GM12878 (cell line): ENCODE measurements around the gene HSD3B1. TPM values are rescaled to one million over a fixed set of nuclear protein-coding genes. Genes with fewer than 3 reads are reported as not detected.

Experiments
- ATAC-seq: fragments of 200-7000 bp; cut with Tn5 transposase; 3 replicates; pipeline ENCODE4 v1.9.1; 2020; ENCODE audit warnings: mild to moderate bottlenecking, moderate library complexity
- BruUV-seq: library from RNA; stranded (reverse); fragments of 400-500 nt; replicated peaks from 2 replicates; lab custom pipeline; 2021; lab: Mats Ljungman, UMichigan
- CTCF ChIA-PET: fragments of 300-600 bp; sonication (Branson Sonifier 250); formaldehyde crosslinking; extraction: SDS; loops from one replicate; lab custom pipeline; 2021; ENCODE audit warnings: inconsistent platforms; lab: Yijun Ruan, JAX
- POLR2A ChIA-PET: fragments of 350-600 bp; formaldehyde crosslinking; extraction: SDS; loops from one replicate; lab custom pipeline; 2021; ENCODE audit warnings: inconsistent platforms; lab: Charles Lee
- RAD21 ChIA-PET: fragments of 300-600 bp; sonication (Branson Sonifier 250); formaldehyde crosslinking; loops from one replicate; lab custom pipeline; 2023; ENCODE audit warnings: antibody characterized with exemption; ENCODE audit not compliant: unreplicated experiment; lab: Charles Lee
- SMC1A ChIA-PET: fragments of 300-600 bp; sonication (Branson Sonifier 250); formaldehyde crosslinking; loops from one replicate; lab custom pipeline; 2023; ENCODE audit not compliant: unreplicated experiment, uncharacterized antibody; lab: Charles Lee
- DNase-seq: peaks from one replicate; pipeline ENCODE4 v3.0.0-alpha.2; 2011; ENCODE audit warnings: low read depth, low spot score
- FAIRE-seq: peaks from 3 replicates; lab custom pipeline; 2011; peaks lifted over from hg19 to GRCh38; lab: Jason Lieb, UNC
- H2AFZ ChIP-seq: 2 replicates; pipeline ENCODE4 v1.6.0; 2011; ENCODE audit warnings: low read depth, low read length, control low read depth; ENCODE audit not compliant: control insufficient read depth
- H3K27ac ChIP-seq: 2 replicates; pipeline ENCODE4 v1.5.1; 2011; ENCODE audit warnings: control low read depth; ENCODE audit not compliant: control insufficient read depth, insufficient read depth
- H3K27me3 ChIP-seq, 2 experiments: replicated peaks in 1 of 2; 2 replicates each; pipeline versions ENCODE4 v1.6.0 to v1.6.1; 2011; ENCODE audit warnings: low read length in 1 of 2; ENCODE audit not compliant: control insufficient read depth in 2 of 2, insufficient read depth in 2 of 2
- H3K36me3 ChIP-seq, 2 experiments: 2 replicates each; pipeline ENCODE4 v1.5.1; 2011; ENCODE audit warnings: low read length in 1 of 2; ENCODE audit not compliant: control insufficient read depth in 2 of 2, insufficient read depth in 2 of 2
- H3K4me1 ChIP-seq: 2 replicates; pipeline ENCODE4 v1.6.1; 2011; ENCODE audit warnings: mild to moderate bottlenecking, low read length, moderate library complexity, mixed read lengths; ENCODE audit not compliant: control insufficient read depth, insufficient read depth
- H3K4me2 ChIP-seq: 2 replicates; pipeline ENCODE4 v1.6.0; 2011; ENCODE audit warnings: control low read depth; ENCODE audit not compliant: control insufficient read depth, insufficient read depth
- H3K4me3 ChIP-seq: fragments of 200-600 bp; sonication (generic); 2 replicates; pipeline ENCODE4 v1.5.1; 2016
- H3K79me2 ChIP-seq: 2 replicates; pipeline ENCODE4 v1.6.0; 2011; ENCODE audit warnings: low read length; ENCODE audit not compliant: control insufficient read depth, insufficient read depth
- H3K9ac ChIP-seq: 2 replicates; pipeline ENCODE4 v1.8.0; 2011; ENCODE audit warnings: low read length, control low read depth, mixed read lengths; ENCODE audit not compliant: control insufficient read depth, insufficient read depth
- H3K9me3 ChIP-seq: replicated peaks from 3 replicates; pipeline ENCODE4 v1.5.1; 2011; ENCODE audit warnings: mild to moderate bottlenecking, low read length; ENCODE audit not compliant: control insufficient read depth, insufficient read depth
- H4K20me1 ChIP-seq: 2 replicates; pipeline ENCODE4 v1.6.0; 2011; ENCODE audit not compliant: control insufficient read depth, insufficient read depth
- CEBPB ChIP-seq, 2 experiments: fragments of 150-350 bp in 1 of 2; IDR thresholded peaks; 2 replicates each; pipeline ENCODE4 v1.6.1; 2012 to 2014; ENCODE audit warnings: low read depth in 2 of 2, low read length in 2 of 2, borderline replicate concordance in 1 of 2, inconsistent platforms in 1 of 2
- HDAC2 ChIP-seq: fragments of 200-600 bp; sonication (generic); IDR thresholded peaks from 2 replicates; pipeline ENCODE4 v1.6.1; 2017
- HDAC6 ChIP-seq: fragments of 200-600 bp; sonication (generic); IDR thresholded peaks from one replicate; pipeline ENCODE4 v1.8.0; 2017; ENCODE audit warnings: antibody characterized with exemption; ENCODE audit not compliant: unreplicated experiment
- KDM1A ChIP-seq: fragments of 200-600 bp; sonication (generic); IDR thresholded peaks from 2 replicates; pipeline ENCODE4 v1.6.1; 2016; ENCODE audit warnings: borderline replicate concordance
- MEF2A ChIP-seq: IDR thresholded peaks from 2 replicates; pipeline ENCODE4 v1.6.1; 2011; ENCODE audit warnings: low read depth, mild to moderate bottlenecking, low read length, moderate library complexity; ENCODE audit not compliant: insufficient read depth
- SIX5 ChIP-seq: IDR thresholded peaks from 2 replicates; pipeline ENCODE4 v1.6.1; 2011; ENCODE audit warnings: mild to moderate bottlenecking, low read depth, low read length, moderate library complexity; ENCODE audit not compliant: severe bottlenecking
- SPI1 ChIP-seq: IDR thresholded peaks from 2 replicates; pipeline ENCODE4 v1.6.1; 2011; ENCODE audit warnings: low read depth, mild to moderate bottlenecking, low read length, moderate library complexity, borderline replicate concordance; ENCODE audit not compliant: insufficient read depth
- SREBF1 ChIP-seq: IDR thresholded peaks from 2 replicates; pipeline ENCODE4 v1.6.1; 2012; ENCODE audit warnings: mild to moderate bottlenecking, low read length
- ZBED1 ChIP-seq: IDR thresholded peaks from 2 replicates; pipeline ENCODE4 v1.6.1; 2016; ENCODE audit warnings: borderline replicate concordance
- ZNF207 ChIP-seq: fragments of 450-650 bp; IDR thresholded peaks from 2 replicates; pipeline ENCODE4 v1.6.1; 2014; ENCODE audit warnings: antibody characterized with exemption, mild to moderate bottlenecking, borderline replicate concordance
- ZZZ3 ChIP-seq: IDR thresholded peaks from 2 replicates; pipeline ENCODE4 v1.6.1; 2011; ENCODE audit warnings: low read depth; ENCODE audit not compliant: control insufficient read depth, insufficient read length
- WGBS: methylation state at CpG from one replicate; pipeline ENCODE4 v1.1.6; 2016; ENCODE audit warnings: low lambda C conversion rate; ENCODE audit not compliant: insufficient replicate concordance, insufficient coverage; ENCODE audit errors: missing lambda C conversion rate; 5-methylcytosine and 5-hydroxymethylcytosine counted together
- in situ Hi-C: fragments of 300-500 bp; cut with MboI; formaldehyde crosslinking; loops from 9 replicates; pipeline ENCODE4 v1.14.3; 2018; ENCODE audit warnings: mixed read lengths
- intact Hi-C: fragments of 100-400 bp; cut with micrococcal nuclease; formaldehyde crosslinking; loops from one replicate; pipeline ENCODE4 v1.14.2; 2022; ENCODE audit not compliant: unreplicated experiment
- polyA plus RNA-seq, 11 experiments: library from polyadenylated mRNA; depleted of rRNA in 4 of 11; unstranded in 6 of 11; stranded (reverse) in 5 of 11; fragments of >200 nt; fragmentation: Nextera tagmentation in 4 of 11; fragmentation: Illumina TruSeq in 1 of 11; extraction: Ambion mirVana in 4 of 11; extraction: Trizol in 1 of 11; gene quantifications; 1 replicate in 1 of 11; 2 replicates in 10 of 11; pipeline versions ENCODE4 v1.2.1 to v1.2.3, GENCODE V29; 2011 to 2016; ENCODE audit warnings: inconsistent platforms in 2 of 11, missing spikeins in 2 of 11, low read depth in 1 of 11
- total RNA-seq, 4 experiments: library from RNA; depleted of rRNA in 3 of 4; stranded (reverse); fragments of >200 nt in 3 of 4; fragmentation: Illumina TruSeq in 1 of 4; extraction: Trizol in 1 of 4; gene quantifications; 2 replicates each; pipeline versions ENCODE4 v1.2.1 to v1.2.3, GENCODE V29; 2013 to 2021
- TF ChIP-seq, protein P1 (sequence below): IDR thresholded peaks from 2 replicates; pipeline ENCODE4 v1.6.1; 2012; ENCODE audit warnings: mild to moderate bottlenecking, low read depth, low read length
- TF ChIP-seq, protein P2 (sequence below): IDR thresholded peaks from 2 replicates; pipeline ENCODE4 v1.6.1; 2011; ENCODE audit warnings: borderline replicate concordance, low read depth, mild to moderate bottlenecking, moderate library complexity, mixed read lengths, low read length; ENCODE audit not compliant: insufficient read depth; ENCODE audit errors: extremely low read length
- TF ChIP-seq, protein P3 (sequence below): fragments of 450-650 bp; IDR thresholded peaks from 2 replicates; pipeline ENCODE4 v1.6.1; 2016; ENCODE audit warnings: mild to moderate bottlenecking
- TF ChIP-seq, protein P4 (sequence below): fragments of 150-350 bp; IDR thresholded peaks from 2 replicates; pipeline ENCODE4 v1.6.1; 2014; ENCODE audit warnings: mild to moderate bottlenecking, low read depth, low read length

Gene HSD3B1
- total and polyA plus RNA-seq, 10 of the 15 experiments (the other 5 are each of a cell fraction or from before 2014, with no cell fraction given): not detected

DNA sequence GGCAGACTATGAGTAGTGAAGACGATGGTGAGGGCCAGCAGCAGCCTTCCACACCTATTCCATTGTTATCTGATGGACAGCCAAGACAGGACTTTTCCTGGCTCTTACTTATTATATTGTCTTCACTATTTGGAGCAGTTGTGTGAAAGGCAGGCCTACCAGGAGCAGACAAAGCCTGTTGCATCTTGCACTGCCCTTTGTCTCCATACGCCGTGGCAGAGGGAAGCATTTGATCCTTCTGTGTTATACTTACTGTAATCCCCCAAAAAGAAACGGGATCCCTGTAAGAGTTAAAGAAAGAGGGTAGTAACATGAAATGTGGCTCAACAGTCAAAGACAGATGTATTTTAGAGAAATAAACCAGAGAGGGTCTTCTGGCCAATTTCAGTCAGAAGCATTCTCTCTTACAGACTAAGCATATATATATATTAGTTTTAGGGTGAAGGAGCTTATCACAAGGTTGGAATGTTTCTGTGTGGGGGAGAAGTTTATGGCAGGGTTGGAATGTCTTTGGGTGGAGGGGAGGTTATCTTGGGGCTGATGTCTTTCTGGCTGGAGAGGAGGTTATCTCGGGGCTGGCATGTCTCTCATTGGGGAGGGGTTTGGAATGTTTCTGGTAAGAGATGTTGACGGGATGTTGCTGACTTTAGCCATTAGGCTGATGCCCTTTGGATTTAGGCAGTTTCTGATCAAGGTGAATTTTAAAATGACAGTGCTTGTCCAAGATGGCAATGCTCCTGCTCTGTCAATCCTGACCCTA, 23.4 kb upstream of the HSD3B1 start:
- no peak overlapping the region for H3K27ac ChIP-seq
- H3K4me2 ChIP-seq: no peak overlapping the region
- no peaks in the 10 kb centered on the region for H3K4me1 ChIP-seq
- SMC1A ChIA-PET: no interaction called here
- no peaks in the 10 kb centered on the region for H4K20me1 ChIP-seq
- in situ Hi-C loops (no loop called here), intact Hi-C loops (no loop called here)
- TF ChIP-seq HDAC6 (no peak), CEBPB (IDR thresholded peaks at IDR 0.05; ENCODE audit: borderline replicate concordance in 1 of 2, low read depth in 2 of 2, low read length in 2 of 2) (no peak), MEF2A (no peak), KDM1A (no peak), HDAC2 (no peak), ZBED1 (no peak), ZNF207 (no peak), SPI1 (no peak), SIX5 (no peak), ZZZ3 (no peak), SREBF1 (no peak)
- TF ChIP-seq, protein P1, sequence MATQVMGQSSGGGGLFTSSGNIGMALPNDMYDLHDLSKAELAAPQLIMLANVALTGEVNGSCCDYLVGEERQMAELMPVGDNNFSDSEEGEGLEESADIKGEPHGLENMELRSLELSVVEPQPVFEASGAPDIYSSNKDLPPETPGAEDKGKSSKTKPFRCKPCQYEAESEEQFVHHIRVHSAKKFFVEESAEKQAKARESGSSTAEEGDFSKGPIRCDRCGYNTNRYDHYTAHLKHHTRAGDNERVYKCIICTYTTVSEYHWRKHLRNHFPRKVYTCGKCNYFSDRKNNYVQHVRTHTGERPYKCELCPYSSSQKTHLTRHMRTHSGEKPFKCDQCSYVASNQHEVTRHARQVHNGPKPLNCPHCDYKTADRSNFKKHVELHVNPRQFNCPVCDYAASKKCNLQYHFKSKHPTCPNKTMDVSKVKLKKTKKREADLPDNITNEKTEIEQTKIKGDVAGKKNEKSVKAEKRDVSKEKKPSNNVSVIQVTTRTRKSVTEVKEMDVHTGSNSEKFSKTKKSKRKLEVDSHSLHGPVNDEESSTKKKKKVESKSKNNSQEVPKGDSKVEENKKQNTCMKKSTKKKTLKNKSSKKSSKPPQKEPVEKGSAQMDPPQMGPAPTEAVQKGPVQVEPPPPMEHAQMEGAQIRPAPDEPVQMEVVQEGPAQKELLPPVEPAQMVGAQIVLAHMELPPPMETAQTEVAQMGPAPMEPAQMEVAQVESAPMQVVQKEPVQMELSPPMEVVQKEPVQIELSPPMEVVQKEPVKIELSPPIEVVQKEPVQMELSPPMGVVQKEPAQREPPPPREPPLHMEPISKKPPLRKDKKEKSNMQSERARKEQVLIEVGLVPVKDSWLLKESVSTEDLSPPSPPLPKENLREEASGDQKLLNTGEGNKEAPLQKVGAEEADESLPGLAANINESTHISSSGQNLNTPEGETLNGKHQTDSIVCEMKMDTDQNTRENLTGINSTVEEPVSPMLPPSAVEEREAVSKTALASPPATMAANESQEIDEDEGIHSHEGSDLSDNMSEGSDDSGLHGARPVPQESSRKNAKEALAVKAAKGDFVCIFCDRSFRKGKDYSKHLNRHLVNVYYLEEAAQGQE: no peak
- TF ChIP-seq, protein P2, sequence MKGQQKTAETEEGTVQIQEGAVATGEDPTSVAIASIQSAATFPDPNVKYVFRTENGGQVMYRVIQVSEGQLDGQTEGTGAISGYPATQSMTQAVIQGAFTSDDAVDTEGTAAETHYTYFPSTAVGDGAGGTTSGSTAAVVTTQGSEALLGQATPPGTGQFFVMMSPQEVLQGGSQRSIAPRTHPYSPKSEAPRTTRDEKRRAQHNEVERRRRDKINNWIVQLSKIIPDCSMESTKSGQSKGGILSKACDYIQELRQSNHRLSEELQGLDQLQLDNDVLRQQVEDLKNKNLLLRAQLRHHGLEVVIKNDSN: no peak
- TF ChIP-seq, protein P3, sequence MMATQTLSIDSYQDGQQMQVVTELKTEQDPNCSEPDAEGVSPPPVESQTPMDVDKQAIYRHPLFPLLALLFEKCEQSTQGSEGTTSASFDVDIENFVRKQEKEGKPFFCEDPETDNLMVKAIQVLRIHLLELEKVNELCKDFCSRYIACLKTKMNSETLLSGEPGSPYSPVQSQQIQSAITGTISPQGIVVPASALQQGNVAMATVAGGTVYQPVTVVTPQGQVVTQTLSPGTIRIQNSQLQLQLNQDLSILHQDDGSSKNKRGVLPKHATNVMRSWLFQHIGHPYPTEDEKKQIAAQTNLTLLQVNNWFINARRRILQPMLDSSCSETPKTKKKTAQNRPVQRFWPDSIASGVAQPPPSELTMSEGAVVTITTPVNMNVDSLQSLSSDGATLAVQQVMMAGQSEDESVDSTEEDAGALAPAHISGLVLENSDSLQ: no peak
- TF ChIP-seq, protein P4, sequence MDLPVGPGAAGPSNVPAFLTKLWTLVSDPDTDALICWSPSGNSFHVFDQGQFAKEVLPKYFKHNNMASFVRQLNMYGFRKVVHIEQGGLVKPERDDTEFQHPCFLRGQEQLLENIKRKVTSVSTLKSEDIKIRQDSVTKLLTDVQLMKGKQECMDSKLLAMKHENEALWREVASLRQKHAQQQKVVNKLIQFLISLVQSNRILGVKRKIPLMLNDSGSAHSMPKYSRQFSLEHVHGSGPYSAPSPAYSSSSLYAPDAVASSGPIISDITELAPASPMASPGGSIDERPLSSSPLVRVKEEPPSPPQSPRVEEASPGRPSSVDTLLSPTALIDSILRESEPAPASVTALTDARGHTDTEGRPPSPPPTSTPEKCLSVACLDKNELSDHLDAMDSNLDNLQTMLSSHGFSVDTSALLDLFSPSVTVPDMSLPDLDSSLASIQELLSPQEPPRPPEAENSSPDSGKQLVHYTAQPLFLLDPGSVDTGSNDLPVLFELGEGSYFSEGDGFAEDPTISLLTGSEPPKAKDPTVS: no peak
- CTCF ChIA-PET: no interaction called here
- BruUV-seq: no TSS peak
- ATAC-seq (no peak), DNase-seq (no peak), FAIRE-seq (no peak)
- H3K4me3 ChIP-seq: no peak overlapping the region
- H3K9ac ChIP-seq: no peak overlapping the region
- no peaks in the 10 kb centered on the region for H3K27me3 ChIP-seq
- no peaks in the 10 kb centered on the region for H3K79me2 ChIP-seq
- POLR2A ChIA-PET: no interaction called here
- 40% methylated on average over 6 of the region's 6 CpGs for WGBS
- no peak overlapping the region for H2AFZ ChIP-seq
- RAD21 ChIA-PET: no interaction called here
- no peaks in the 10 kb centered on the region for H3K36me3 ChIP-seq
- no peaks in the 10 kb centered on the region for H3K9me3 ChIP-seq
